ENCODE measurements around the gene LYPD6.

DNA sequence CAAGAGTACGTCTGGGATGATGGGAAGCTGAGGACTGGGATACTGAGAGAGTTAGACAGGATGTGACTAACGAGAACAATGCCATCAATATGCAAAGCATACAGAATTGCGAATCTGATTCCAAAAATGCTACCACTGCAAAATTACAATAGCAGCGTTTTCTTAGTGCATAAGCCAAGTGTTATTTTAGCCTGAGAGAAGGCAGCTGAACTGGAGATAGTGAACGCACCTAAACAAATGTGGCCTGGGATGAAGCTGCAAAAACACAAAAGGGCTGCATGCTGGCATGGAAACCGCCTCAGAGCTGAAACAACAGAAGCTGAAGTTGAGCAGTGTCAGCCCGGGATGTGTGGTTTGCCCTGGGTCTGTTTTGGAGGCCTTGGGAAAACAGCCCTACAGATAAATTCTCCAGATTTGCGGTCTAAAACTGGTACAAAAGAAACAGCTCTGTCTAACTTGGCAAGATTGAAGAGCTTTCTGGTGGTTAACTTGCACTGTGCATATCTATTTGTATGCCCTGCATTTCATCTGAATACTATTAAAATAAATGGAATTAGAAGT lies 45.5 kb downstream of the LYPD6 start:
- TF ChIP-seq, protein P1, sequence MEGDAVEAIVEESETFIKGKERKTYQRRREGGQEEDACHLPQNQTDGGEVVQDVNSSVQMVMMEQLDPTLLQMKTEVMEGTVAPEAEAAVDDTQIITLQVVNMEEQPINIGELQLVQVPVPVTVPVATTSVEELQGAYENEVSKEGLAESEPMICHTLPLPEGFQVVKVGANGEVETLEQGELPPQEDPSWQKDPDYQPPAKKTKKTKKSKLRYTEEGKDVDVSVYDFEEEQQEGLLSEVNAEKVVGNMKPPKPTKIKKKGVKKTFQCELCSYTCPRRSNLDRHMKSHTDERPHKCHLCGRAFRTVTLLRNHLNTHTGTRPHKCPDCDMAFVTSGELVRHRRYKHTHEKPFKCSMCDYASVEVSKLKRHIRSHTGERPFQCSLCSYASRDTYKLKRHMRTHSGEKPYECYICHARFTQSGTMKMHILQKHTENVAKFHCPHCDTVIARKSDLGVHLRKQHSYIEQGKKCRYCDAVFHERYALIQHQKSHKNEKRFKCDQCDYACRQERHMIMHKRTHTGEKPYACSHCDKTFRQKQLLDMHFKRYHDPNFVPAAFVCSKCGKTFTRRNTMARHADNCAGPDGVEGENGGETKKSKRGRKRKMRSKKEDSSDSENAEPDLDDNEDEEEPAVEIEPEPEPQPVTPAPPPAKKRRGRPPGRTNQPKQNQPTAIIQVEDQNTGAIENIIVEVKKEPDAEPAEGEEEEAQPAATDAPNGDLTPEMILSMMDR (tag by site-specific recombination; IDR thresholded peaks at IDR 0.05) = no peak
- no peak for TF ChIP-seq KLF16 (tag by site-specific recombination; IDR thresholded peaks at IDR 0.05)
- TF ChIP-seq, protein P2, sequence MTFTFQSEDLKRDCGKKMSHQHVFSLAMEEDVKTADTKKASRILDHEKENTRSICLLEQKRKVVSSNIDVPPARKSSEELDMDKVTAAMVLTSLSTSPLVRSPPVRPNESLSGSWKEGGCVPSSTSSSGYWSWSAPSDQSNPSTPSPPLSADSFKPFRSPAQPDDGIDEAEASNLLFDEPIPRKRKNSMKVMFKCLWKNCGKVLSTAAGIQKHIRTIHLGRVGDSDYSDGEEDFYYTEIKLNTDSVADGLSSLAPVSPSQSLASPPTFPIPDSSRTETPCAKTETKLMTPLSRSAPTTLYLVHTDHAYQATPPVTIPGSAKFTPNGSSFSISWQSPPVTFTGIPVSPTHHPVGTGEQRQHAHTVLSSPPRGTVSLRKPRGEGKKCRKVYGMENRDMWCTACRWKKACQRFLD (tag by site-specific recombination; IDR thresholded peaks at IDR 0.05) = no peak
- TF ChIP-seq YY1 (tag by site-specific recombination; IDR thresholded peaks at IDR 0.05) = no peak
- TF ChIP-seq, protein P3, sequence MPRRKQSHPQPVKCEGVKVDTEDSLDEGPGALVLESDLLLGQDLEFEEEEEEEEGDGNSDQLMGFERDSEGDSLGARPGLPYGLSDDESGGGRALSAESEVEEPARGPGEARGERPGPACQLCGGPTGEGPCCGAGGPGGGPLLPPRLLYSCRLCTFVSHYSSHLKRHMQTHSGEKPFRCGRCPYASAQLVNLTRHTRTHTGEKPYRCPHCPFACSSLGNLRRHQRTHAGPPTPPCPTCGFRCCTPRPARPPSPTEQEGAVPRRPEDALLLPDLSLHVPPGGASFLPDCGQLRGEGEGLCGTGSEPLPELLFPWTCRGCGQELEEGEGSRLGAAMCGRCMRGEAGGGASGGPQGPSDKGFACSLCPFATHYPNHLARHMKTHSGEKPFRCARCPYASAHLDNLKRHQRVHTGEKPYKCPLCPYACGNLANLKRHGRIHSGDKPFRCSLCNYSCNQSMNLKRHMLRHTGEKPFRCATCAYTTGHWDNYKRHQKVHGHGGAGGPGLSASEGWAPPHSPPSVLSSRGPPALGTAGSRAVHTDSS (tag by site-specific recombination; IDR thresholded peaks at IDR 0.05) = no peak
- no peak for TF ChIP-seq ZNF677 (tag by site-specific recombination; IDR thresholded peaks at IDR 0.05)
- no peak for TF ChIP-seq ZFP41 (tag by site-specific recombination; IDR thresholded peaks at IDR 0.05; ENCODE audit: borderline replicate concordance)
- no peak for TF ChIP-seq ZBTB7A (tag by site-specific recombination; IDR thresholded peaks at IDR 0.05; ENCODE audit: low read depth)
- TF ChIP-seq ZNF311 (tag by site-specific recombination; IDR thresholded peaks at IDR 0.05; ENCODE audit: borderline replicate concordance) = no peak
- no peak for TF ChIP-seq ZNF24 (tag by site-specific recombination; IDR thresholded peaks at IDR 0.05)
